ENCODE results near the gene CD86.

GRCh38 chr3:122033023-122033422, 22.1 kb upstream of the CD86 start:
- TF ChIP-seq CTCF (IDR thresholded peaks at IDR 0.05) (no peak), POLR2A (IDR thresholded peaks at IDR 0.05; ENCODE audit: low read depth) (no peak)

All from esophagus muscularis mucosa (tissue), 3 donors.